HCT116 (cell line): ENCODE data around the gene CSNK1G1. TPM values are rescaled to one million over a fixed set of nuclear protein-coding genes. Genes with fewer than 3 reads are reported as not detected.

Experiments
- ATAC-seq: fragments of 200-7000 bp; cut with Tn5 transposase; 2 replicates; pipeline ENCODE4 v1.9.1; 2020; ENCODE audit warnings: mild to moderate bottlenecking, moderate library complexity
- BruUV-seq: library from RNA; stranded (reverse); fragments of 400-500 nt; replicated peaks from 2 replicates; lab custom pipeline; 2021; lab: Mats Ljungman, UMichigan
- CTCF ChIA-PET: fragments of 300-600 bp; sonication (Branson Sonifier 250); formaldehyde crosslinking; loops from one replicate; lab custom pipeline; 2021; ENCODE audit warnings: antibody characterized with exemption; lab: Charles Lee
- POLR2A ChIA-PET: fragments of 300-600, 350-600 bp; sonication (Branson Sonifier 250); formaldehyde crosslinking; loops from one replicate; lab custom pipeline; 2021; ENCODE audit warnings: antibody characterized with exemption; lab: Charles Lee
- RAD21 ChIA-PET, 2 experiments: fragments of 300-600 bp; sonication (Branson Sonifier 250); formaldehyde crosslinking; loops; one replicate each; lab custom pipeline; 2023; ENCODE audit warnings: low total read pairs in 2 of 2; ENCODE audit not compliant: uncharacterized antibody in 2 of 2, unreplicated experiment in 2 of 2, low non-redundant PET in 1 of 2; lab: Charles Lee
- DNase-seq: peaks from one replicate; pipeline ENCODE4 v3.0.0-alpha.2; 2010; ENCODE audit warnings: low read depth, low spot score
- H2AFZ ChIP-seq: fragments of 200-600 bp; shearing (Covaris generic), sonication (generic); 2 replicates; pipeline ENCODE4 v1.6.1; 2017; ENCODE audit warnings: low read depth, mixed run types, mixed read lengths, antibody characterized with exemption, low read length; ENCODE audit not compliant: poor library complexity, severe bottlenecking
- H3K27ac ChIP-seq: 2 replicates; pipeline ENCODE4 v1.5.1; 2012; ENCODE audit warnings: low read depth, low read length
- H3K27me3 ChIP-seq: fragments of 200-600 bp; sonication (generic); 2 replicates; pipeline ENCODE4 v1.6.1; 2016; ENCODE audit warnings: mixed run types, low read length, mixed read lengths; ENCODE audit not compliant: insufficient read depth
- H3K36me3 ChIP-seq, 2 experiments: fragments of 200-500 bp in 1 of 2; fragments of 200-600 bp in 1 of 2; sonication (Bioruptor generic) in 1 of 2; sonication (generic) in 1 of 2; 2 replicates each; pipeline versions ENCODE4 v1.5.1 to v1.6.1; 2014 to 2016; ENCODE audit warnings: low read length in 2 of 2, inconsistent platforms in 1 of 2, mixed read lengths in 1 of 2, mixed run types in 1 of 2; ENCODE audit not compliant: insufficient read depth in 2 of 2, control insufficient read depth in 1 of 2
- H3K4me1 ChIP-seq, 2 experiments: fragments of 200-600 bp in 1 of 2; sonication (generic) in 1 of 2; 2 replicates each; pipeline versions ENCODE4 v1.5.1 to v1.6.1; 2012 to 2017; ENCODE audit warnings: low read length in 2 of 2, inconsistent platforms in 1 of 2, mild to moderate bottlenecking in 1 of 2, mixed read lengths in 1 of 2, mixed run types in 1 of 2, moderate library complexity in 1 of 2; ENCODE audit not compliant: insufficient read depth in 2 of 2, control insufficient read depth in 1 of 2
- H3K4me2 ChIP-seq: fragments of 200-600 bp; sonication (generic); 2 replicates; pipeline ENCODE4 v1.6.1; 2017; ENCODE audit warnings: mixed run types, low read length, mixed read lengths
- H3K4me3 ChIP-seq, 2 experiments: fragments of 200-600 bp in 1 of 2; sonication (generic) in 1 of 2; replicated peaks in 1 of 2; 2 replicates each; pipeline ENCODE4 v1.5.1; 2011 to 2016; ENCODE audit warnings: low read length in 2 of 2, control low read depth in 1 of 2, low read depth in 1 of 2, mild to moderate bottlenecking in 1 of 2, mixed read lengths in 1 of 2, mixed run types in 1 of 2
- H3K79me2 ChIP-seq: fragments of 200-600 bp; sonication (generic); 2 replicates; pipeline ENCODE4 v1.6.1; 2017; ENCODE audit warnings: mild to moderate bottlenecking, mixed run types, low read length, moderate library complexity, mixed read lengths; ENCODE audit not compliant: insufficient read depth
- H3K9ac ChIP-seq: fragments of 200-600 bp; sonication (generic); 2 replicates; pipeline ENCODE4 v1.6.1; 2016; ENCODE audit warnings: low read length, mixed read lengths
- H3K9me2 ChIP-seq: fragments of 200-600 bp; sonication (generic), shearing (Covaris generic); 2 replicates; pipeline ENCODE4 v1.6.1; 2017; ENCODE audit warnings: mixed run types, mild to moderate bottlenecking, moderate library complexity; ENCODE audit not compliant: insufficient read depth
- H3K9me3 ChIP-seq, 2 experiments: fragments of 200-500 bp in 1 of 2; fragments of 200-600 bp in 1 of 2; sonication (Bioruptor generic) in 1 of 2; sonication (generic) in 1 of 2; 2 replicates each; pipeline ENCODE4 v1.6.1; 2014 to 2017; ENCODE audit warnings: low read length in 2 of 2, mixed read lengths in 2 of 2, inconsistent platforms in 1 of 2, low read depth in 1 of 2, mild to moderate bottlenecking in 1 of 2, mixed run types in 1 of 2, moderate library complexity in 1 of 2; ENCODE audit not compliant: control insufficient read depth in 1 of 2, insufficient read depth in 1 of 2
- H4K20me1 ChIP-seq: fragments of 200-600 bp; sonication (generic), shearing (Covaris generic); 2 replicates; pipeline ENCODE4 v1.6.1; 2017; ENCODE audit warnings: mixed run types, mild to moderate bottlenecking, moderate library complexity; ENCODE audit not compliant: insufficient read depth
- CBX3 ChIP-seq: IDR thresholded peaks from 2 replicates; pipeline ENCODE4 v1.6.1; 2012; ENCODE audit warnings: low read depth
- CEBPB ChIP-seq: IDR thresholded peaks from 2 replicates; pipeline ENCODE4 v1.6.1; 2012; ENCODE audit warnings: low read depth
- EGR1 ChIP-seq: IDR thresholded peaks from 2 replicates; pipeline ENCODE4 v1.6.1; 2012; ENCODE audit warnings: low read depth
- ELF1 ChIP-seq: IDR thresholded peaks from 2 replicates; pipeline ENCODE4 v1.6.1; 2012; ENCODE audit warnings: low read depth, borderline replicate concordance
- EZH2phosphoT487 ChIP-seq: fragments of 200-600 bp; IDR thresholded peaks from 2 replicates; pipeline ENCODE4 v1.6.1; 2018; ENCODE audit warnings: antibody characterized with exemption, borderline replicate concordance
- JUND ChIP-seq: IDR thresholded peaks from 2 replicates; pipeline ENCODE4 v1.6.1; 2012
- POLR2A ChIP-seq: IDR thresholded peaks from 2 replicates; pipeline ENCODE4 v1.7.0; 2011; ENCODE audit warnings: borderline replicate concordance; ENCODE audit not compliant: insufficient read depth, insufficient read length; ENCODE audit errors: extremely low read depth
- RAD21 ChIP-seq: IDR thresholded peaks from 2 replicates; pipeline ENCODE4 v1.6.1; 2012; ENCODE audit warnings: low read depth, mild to moderate bottlenecking
- SP1 ChIP-seq: IDR thresholded peaks from 2 replicates; pipeline ENCODE4 v1.6.1; 2012; ENCODE audit warnings: low read depth
- YY1 ChIP-seq: IDR thresholded peaks from 2 replicates; pipeline ENCODE4 v1.6.1; 2011; ENCODE audit warnings: low read length, low read depth, moderate library complexity, mild to moderate bottlenecking; ENCODE audit not compliant: insufficient replicate concordance; ENCODE audit errors: extremely low read depth
- ZFX ChIP-seq: fragments of 450-650 bp; IDR thresholded peaks from 2 replicates; pipeline ENCODE4 v1.6.1; 2017
- ZNF274 ChIP-seq: fragments of 200-500 bp; sonication (Bioruptor generic); IDR thresholded peaks from 2 replicates; pipeline ENCODE4 v1.6.1; 2014; ENCODE audit warnings: mild to moderate bottlenecking, low read depth, low read length, inconsistent platforms
- intact Hi-C: fragments of 100-400 bp; cut with micrococcal nuclease; formaldehyde crosslinking; loops from 2 replicates; pipeline ENCODE4 v1.10.0; 2022
- total RNA-seq: library from RNA; stranded (reverse); gene quantifications from one replicate; pipeline ENCODE4 v1.2.1, GENCODE V29; 2021; ENCODE audit not compliant: unreplicated experiment
- TF ChIP-seq, protein P1 (sequence below): IDR thresholded peaks from 2 replicates; pipeline ENCODE4 v1.6.1; 2012; ENCODE audit warnings: low read depth
- TF ChIP-seq, protein P2 (sequence below), 3 experiments: fragments of 200-600 bp in 1 of 3; sonication (generic) in 1 of 3; IDR thresholded peaks in 2 of 3; conservative IDR thresholded peaks in 1 of 3; 2 replicates each; pipeline ENCODE4 v1.5.1; 2012 to 2017; ENCODE audit warnings: low read depth in 2 of 3, low read length in 2 of 3, antibody characterized with exemption in 1 of 3, borderline replicate concordance in 1 of 3, control low read depth in 1 of 3, mild to moderate bottlenecking in 1 of 3, mixed read lengths in 1 of 3, mixed run types in 1 of 3, moderate library complexity in 1 of 3; ENCODE audit not compliant: insufficient read depth in 1 of 3
- TF ChIP-seq, protein P3 (sequence below): IDR thresholded peaks from 2 replicates; pipeline ENCODE4 v1.6.1; 2012
- TF ChIP-seq, protein P4 (sequence below): IDR thresholded peaks from 2 replicates; pipeline ENCODE4 v1.6.1; 2011; ENCODE audit warnings: mild to moderate bottlenecking, low read length, moderate library complexity; ENCODE audit not compliant: insufficient replicate concordance; ENCODE audit errors: extremely low read depth
- TF ChIP-seq, protein P5 (sequence below): IDR thresholded peaks from 2 replicates; pipeline ENCODE4 v1.6.1; 2012

CSNK1G1 gene
- total RNA-seq, 1 experiment from 2014 or later = 21.1 TPM

DNA sequence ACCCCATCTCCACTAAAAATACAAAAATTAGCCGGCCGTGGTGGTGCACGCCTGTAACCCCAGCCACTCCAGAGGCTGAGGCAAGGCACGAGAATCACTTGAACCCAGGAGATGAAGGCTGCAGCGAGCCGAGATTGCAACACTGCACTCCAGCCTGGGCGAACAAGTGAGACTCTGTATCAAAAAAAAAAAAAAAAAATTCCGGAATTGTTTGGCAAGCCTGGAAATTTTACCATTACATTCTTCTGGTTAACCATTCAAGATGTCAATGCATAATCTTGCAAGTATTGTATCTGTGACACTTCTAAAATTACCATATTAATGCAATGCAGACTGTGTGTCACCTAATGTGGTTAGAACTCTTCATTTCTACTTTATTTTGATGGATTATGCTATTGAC, 67.0 kb downstream of the CSNK1G1 start (continued):
- TF ChIP-seq, protein P1, sequence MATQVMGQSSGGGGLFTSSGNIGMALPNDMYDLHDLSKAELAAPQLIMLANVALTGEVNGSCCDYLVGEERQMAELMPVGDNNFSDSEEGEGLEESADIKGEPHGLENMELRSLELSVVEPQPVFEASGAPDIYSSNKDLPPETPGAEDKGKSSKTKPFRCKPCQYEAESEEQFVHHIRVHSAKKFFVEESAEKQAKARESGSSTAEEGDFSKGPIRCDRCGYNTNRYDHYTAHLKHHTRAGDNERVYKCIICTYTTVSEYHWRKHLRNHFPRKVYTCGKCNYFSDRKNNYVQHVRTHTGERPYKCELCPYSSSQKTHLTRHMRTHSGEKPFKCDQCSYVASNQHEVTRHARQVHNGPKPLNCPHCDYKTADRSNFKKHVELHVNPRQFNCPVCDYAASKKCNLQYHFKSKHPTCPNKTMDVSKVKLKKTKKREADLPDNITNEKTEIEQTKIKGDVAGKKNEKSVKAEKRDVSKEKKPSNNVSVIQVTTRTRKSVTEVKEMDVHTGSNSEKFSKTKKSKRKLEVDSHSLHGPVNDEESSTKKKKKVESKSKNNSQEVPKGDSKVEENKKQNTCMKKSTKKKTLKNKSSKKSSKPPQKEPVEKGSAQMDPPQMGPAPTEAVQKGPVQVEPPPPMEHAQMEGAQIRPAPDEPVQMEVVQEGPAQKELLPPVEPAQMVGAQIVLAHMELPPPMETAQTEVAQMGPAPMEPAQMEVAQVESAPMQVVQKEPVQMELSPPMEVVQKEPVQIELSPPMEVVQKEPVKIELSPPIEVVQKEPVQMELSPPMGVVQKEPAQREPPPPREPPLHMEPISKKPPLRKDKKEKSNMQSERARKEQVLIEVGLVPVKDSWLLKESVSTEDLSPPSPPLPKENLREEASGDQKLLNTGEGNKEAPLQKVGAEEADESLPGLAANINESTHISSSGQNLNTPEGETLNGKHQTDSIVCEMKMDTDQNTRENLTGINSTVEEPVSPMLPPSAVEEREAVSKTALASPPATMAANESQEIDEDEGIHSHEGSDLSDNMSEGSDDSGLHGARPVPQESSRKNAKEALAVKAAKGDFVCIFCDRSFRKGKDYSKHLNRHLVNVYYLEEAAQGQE = no peak
- TF ChIP-seq, all 23 proteins: peak for 0

DNA sequence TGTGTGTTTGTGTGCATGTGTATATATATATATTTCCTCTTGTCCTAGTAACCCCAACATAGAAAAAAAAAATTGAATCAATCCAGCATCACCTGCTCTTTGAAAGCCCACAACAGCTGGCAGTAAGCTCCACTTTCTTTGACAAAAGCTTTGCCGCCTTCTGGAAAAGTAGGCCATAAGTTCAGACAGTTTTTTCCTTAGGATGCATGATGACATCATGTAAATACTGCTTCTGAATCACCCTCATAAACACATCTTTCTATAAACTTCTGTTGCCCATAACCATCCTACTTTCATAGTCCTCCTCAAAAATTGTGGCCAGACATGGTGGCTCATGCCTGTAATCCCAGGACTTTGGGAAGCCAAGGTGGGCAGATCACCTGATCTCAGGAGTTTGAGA, 67.4 kb downstream of the CSNK1G1 start:
- no TSS peak for BruUV-seq
- Histone ChIP-seq H3K4me3 (no peak overlapping the region), H3K4me2 (no peak overlapping the region), H3K9me3 (no peaks in the 10 kb centered on the region)
- TF ChIP-seq ZFX (no peak), CEBPB (no peak), EGR1 (no peak), RAD21 (no peak), ZNF274 (no peak), CBX3 (no peak), EZH2phosphoT487 (no peak), SP1 (no peak), ELF1 (no peak), JUND (no peak), YY1 (no peak), POLR2A (no peak)
- TF ChIP-seq, protein P2, sequence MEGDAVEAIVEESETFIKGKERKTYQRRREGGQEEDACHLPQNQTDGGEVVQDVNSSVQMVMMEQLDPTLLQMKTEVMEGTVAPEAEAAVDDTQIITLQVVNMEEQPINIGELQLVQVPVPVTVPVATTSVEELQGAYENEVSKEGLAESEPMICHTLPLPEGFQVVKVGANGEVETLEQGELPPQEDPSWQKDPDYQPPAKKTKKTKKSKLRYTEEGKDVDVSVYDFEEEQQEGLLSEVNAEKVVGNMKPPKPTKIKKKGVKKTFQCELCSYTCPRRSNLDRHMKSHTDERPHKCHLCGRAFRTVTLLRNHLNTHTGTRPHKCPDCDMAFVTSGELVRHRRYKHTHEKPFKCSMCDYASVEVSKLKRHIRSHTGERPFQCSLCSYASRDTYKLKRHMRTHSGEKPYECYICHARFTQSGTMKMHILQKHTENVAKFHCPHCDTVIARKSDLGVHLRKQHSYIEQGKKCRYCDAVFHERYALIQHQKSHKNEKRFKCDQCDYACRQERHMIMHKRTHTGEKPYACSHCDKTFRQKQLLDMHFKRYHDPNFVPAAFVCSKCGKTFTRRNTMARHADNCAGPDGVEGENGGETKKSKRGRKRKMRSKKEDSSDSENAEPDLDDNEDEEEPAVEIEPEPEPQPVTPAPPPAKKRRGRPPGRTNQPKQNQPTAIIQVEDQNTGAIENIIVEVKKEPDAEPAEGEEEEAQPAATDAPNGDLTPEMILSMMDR (IDR thresholded peaks at IDR 0.05 in 2 of 3, conservative IDR thresholded peaks at IDR 0.05 in 1 of 3; ENCODE audit: borderline replicate concordance in 1 of 3, insufficient read depth in 1 of 3, low read depth in 2 of 3, low read length in 2 of 3) = no peak
- TF ChIP-seq, protein P3, sequence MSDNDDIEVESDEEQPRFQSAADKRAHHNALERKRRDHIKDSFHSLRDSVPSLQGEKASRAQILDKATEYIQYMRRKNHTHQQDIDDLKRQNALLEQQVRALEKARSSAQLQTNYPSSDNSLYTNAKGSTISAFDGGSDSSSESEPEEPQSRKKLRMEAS = no peak
- TF ChIP-seq, protein P4, sequence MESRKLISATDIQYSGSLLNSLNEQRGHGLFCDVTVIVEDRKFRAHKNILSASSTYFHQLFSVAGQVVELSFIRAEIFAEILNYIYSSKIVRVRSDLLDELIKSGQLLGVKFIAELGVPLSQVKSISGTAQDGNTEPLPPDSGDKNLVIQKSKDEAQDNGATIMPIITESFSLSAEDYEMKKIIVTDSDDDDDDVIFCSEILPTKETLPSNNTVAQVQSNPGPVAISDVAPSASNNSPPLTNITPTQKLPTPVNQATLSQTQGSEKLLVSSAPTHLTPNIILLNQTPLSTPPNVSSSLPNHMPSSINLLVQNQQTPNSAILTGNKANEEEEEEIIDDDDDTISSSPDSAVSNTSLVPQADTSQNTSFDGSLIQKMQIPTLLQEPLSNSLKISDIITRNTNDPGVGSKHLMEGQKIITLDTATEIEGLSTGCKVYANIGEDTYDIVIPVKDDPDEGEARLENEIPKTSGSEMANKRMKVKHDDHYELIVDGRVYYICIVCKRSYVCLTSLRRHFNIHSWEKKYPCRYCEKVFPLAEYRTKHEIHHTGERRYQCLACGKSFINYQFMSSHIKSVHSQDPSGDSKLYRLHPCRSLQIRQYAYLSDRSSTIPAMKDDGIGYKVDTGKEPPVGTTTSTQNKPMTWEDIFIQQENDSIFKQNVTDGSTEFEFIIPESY = no peak
- TF ChIP-seq, protein P5, sequence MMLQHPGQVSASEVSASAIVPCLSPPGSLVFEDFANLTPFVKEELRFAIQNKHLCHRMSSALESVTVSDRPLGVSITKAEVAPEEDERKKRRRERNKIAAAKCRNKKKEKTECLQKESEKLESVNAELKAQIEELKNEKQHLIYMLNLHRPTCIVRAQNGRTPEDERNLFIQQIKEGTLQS = no peak
- TF ChIP-seq, all 23 proteins: peak for 0
- ChIA-PET RAD21 (no interaction called here), CTCF (no interaction called here), POLR2A (no interaction called here)
- Histone ChIP-seq H3K4me1 (peaks cover 0 to 3% of the 10 kb centered on the region in 2 experiments; a peak in 2 of 4 replicates), H3K27me3 (no peaks in the 10 kb centered on the region), H3K79me2 (peaks cover 61% of the 10 kb centered on the region), H3K9me2 (0 out of 2 replicates have a peak, but pooled peaks cover 4% of the 10 kb centered on the region), H3K36me3 (no peaks in the 10 kb centered on the region), H2AFZ (no peak overlapping the region), H4K20me1 (peaks cover 4% of the 10 kb centered on the region; the same call in 1 of the 2 replicates), H3K27ac (no peak overlapping the region), H3K9ac (no peak overlapping the region)
- DNase-seq (no peak), ATAC-seq (no peak)
- intact Hi-C loops = no loop called here
